ENCODE results near the gene SEL1L2. TPM values are rescaled to one million over a fixed set of nuclear protein-coding genes. Genes with fewer than 3 reads are reported as not detected.

The SEL1L2 gene
- total RNA-seq, 2 donors from 2014 or later, result not detected

GRCh38 chr20:13813910-13814309, 176.5 kb downstream of the SEL1L2 start:
- TF ChIP-seq CTCF (IDR thresholded peaks at IDR 0.05), result no peak
- no peaks in the 10 kb centered on the region for H3K9me3 ChIP-seq
- no peaks in the 10 kb centered on the region for H3K4me1 ChIP-seq (ENCODE audit: control insufficient read depth in 1 of 2, low read depth in 2 of 2)
- H3K36me3 ChIP-seq, result peaks cover 66% of the 10 kb centered on the region
- DNase-seq (ENCODE audit: low spot score) (no peak), ATAC-seq (ENCODE audit: insufficient number of reproducible peaks, low FRiP score, low read depth) (no peak)
- H3K4me3 ChIP-seq, result no peak overlapping the region
- H3K27me3 ChIP-seq (replicated peaks; ENCODE audit: insufficient read depth), result no peaks in the 10 kb centered on the region
- no peak overlapping the region for H3K27ac ChIP-seq

- Histone ChIP-seq H3K4me3 (no peak overlapping the region), H3K9me3 (no peaks in the 10 kb centered on the region), H3K4me1 (ENCODE audit: control insufficient read depth in 1 of 2, low read depth in 2 of 2) (no peaks in the 10 kb centered on the region), H3K27me3 (replicated peaks; ENCODE audit: insufficient read depth) (no peaks in the 10 kb centered on the region), H3K27ac (no peak overlapping the region), H3K36me3 (peaks cover 64% of the 10 kb centered on the region)
- DNase-seq (ENCODE audit: low spot score) (no peak), ATAC-seq (ENCODE audit: insufficient number of reproducible peaks, low FRiP score, low read depth) (no peak)
- no peak for TF ChIP-seq CTCF (IDR thresholded peaks at IDR 0.05)
Measured at GRCh38 chr20:13810446-13810845, 180.0 kb downstream of the SEL1L2 start.

GRCh38 chr20:13809855-13810254, 180.6 kb downstream of the SEL1L2 start:
- no peaks in the 10 kb centered on the region for H3K27me3 ChIP-seq (replicated peaks; ENCODE audit: insufficient read depth)
- ATAC-seq (ENCODE audit: insufficient number of reproducible peaks, low FRiP score, low read depth), result no peak
- DNase-seq (ENCODE audit: low spot score), result no peak

GRCh38 chr20:13809373-13809772, 181.0 kb downstream of the SEL1L2 start:
- no peaks in the 10 kb centered on the region for H3K9me3 ChIP-seq
- no peak overlapping the region for H3K27ac ChIP-seq
- no peaks in the 10 kb centered on the region for H3K4me1 ChIP-seq (ENCODE audit: control insufficient read depth in 1 of 2, low read depth in 2 of 2)
- no peak overlapping the region for H3K4me3 ChIP-seq
- no peak for DNase-seq (ENCODE audit: low spot score)
- TF ChIP-seq CTCF (IDR thresholded peaks at IDR 0.05), result no peak
- ATAC-seq (ENCODE audit: insufficient number of reproducible peaks, low FRiP score, low read depth), result no peak
- H3K27me3 ChIP-seq (replicated peaks; ENCODE audit: insufficient read depth), result no peaks in the 10 kb centered on the region
- H3K36me3 ChIP-seq, result peaks cover 54% of the 10 kb centered on the region

More at GRCh38 chr20:13809855-13810254, 180.6 kb downstream of the SEL1L2 start:
- Histone ChIP-seq H3K4me1 (ENCODE audit: control insufficient read depth in 1 of 2, low read depth in 2 of 2) (no peaks in the 10 kb centered on the region), H3K4me3 (no peak overlapping the region), H3K27ac (no peak overlapping the region), H3K36me3 (peaks cover 59% of the 10 kb centered on the region), H3K9me3 (no peaks in the 10 kb centered on the region)
- TF ChIP-seq CTCF (IDR thresholded peaks at IDR 0.05), result no peak

- no peak for TF ChIP-seq CTCF (IDR thresholded peaks at IDR 0.05)
- no peaks in the 10 kb centered on the region for H3K27me3 ChIP-seq (replicated peaks; ENCODE audit: insufficient read depth)
- H3K4me1 ChIP-seq (ENCODE audit: control insufficient read depth in 1 of 2, low read depth in 2 of 2), result peaks cover 4 to 9% of the 10 kb centered on the region in 2 donors
- DNase-seq (ENCODE audit: low spot score) (peak; percentile 6), ATAC-seq (ENCODE audit: insufficient number of reproducible peaks, low FRiP score, low read depth) (peak; percentile 20)
- H3K4me3 ChIP-seq, result no peak overlapping the region
- H3K36me3 ChIP-seq, result peaks cover 20% of the 10 kb centered on the region
- H3K27ac ChIP-seq, result no peak overlapping the region
- no peaks in the 10 kb centered on the region for H3K9me3 ChIP-seq
Measured at GRCh38 chr20:13800728-13801134, 189.7 kb downstream of the SEL1L2 start.

Measured in thoracic aorta (tissue), 2 donors.